Ishikawa (cell line): ENCODE measurements around the gene ATAD5.

ENCODE experiments used
- CEBPB ChIP-seq: IDR thresholded peaks from 2 replicates; pipeline ENCODE4 v1.6.1; 2012
- CREB1 ChIP-seq: IDR thresholded peaks from 2 replicates; pipeline ENCODE4 v1.6.1; 2012; ENCODE audit warnings: low read depth
- EGR1 ChIP-seq: IDR thresholded peaks from 2 replicates; pipeline ENCODE4 v1.6.1; 2012
- EP300 ChIP-seq: IDR thresholded peaks from 2 replicates; pipeline ENCODE4 v1.6.1; 2012; ENCODE audit warnings: borderline replicate concordance
- FOXM1 ChIP-seq: IDR thresholded peaks from 2 replicates; pipeline ENCODE4 v1.6.1; 2012; ENCODE audit warnings: low read depth, borderline replicate concordance
- MAX ChIP-seq: IDR thresholded peaks from 2 replicates; pipeline ENCODE4 v1.6.1; 2012
- NFIC ChIP-seq: IDR thresholded peaks from 2 replicates; pipeline ENCODE4 v1.6.1; 2012
- RAD21 ChIP-seq: IDR thresholded peaks from 2 replicates; pipeline ENCODE4 v1.6.1; 2012; ENCODE audit warnings: low read depth
- REST ChIP-seq: IDR thresholded peaks from 2 replicates; pipeline ENCODE4 v1.6.1; 2012; ENCODE audit warnings: low read depth, mild to moderate bottlenecking
- TAF1 ChIP-seq: IDR thresholded peaks from 2 replicates; pipeline ENCODE4 v1.6.1; 2012; ENCODE audit warnings: low read depth, mild to moderate bottlenecking
- TCF12 ChIP-seq: IDR thresholded peaks from 2 replicates; pipeline ENCODE4 v1.6.1; 2012; ENCODE audit warnings: low read depth
- TEAD4 ChIP-seq: IDR thresholded peaks from 2 replicates; pipeline ENCODE4 v1.6.1; 2012
- USF1 ChIP-seq: IDR thresholded peaks from 2 replicates; pipeline ENCODE4 v1.6.1; 2012
- YY1 ChIP-seq: IDR thresholded peaks from 2 replicates; pipeline ENCODE4 v1.6.1; 2012; ENCODE audit warnings: low read depth
- ZBTB7A ChIP-seq: IDR thresholded peaks from 2 replicates; pipeline ENCODE4 v1.6.1; 2012; ENCODE audit warnings: low read depth

Gene ATAD5

GRCh38 chr17:30913955-30914354 is 82.2 kb downstream of the ATAD5 start:
- TF ChIP-seq CEBPB (no peak), EGR1 (no peak), EP300 (no peak), MAX (no peak), NFIC (no peak), CREB1 (no peak), RAD21 (no peak), TCF12 (no peak), ZBTB7A (no peak), TEAD4 (no peak), FOXM1 (no peak), REST (no peak), YY1 (no peak), USF1 (no peak), TAF1 (no peak)

GRCh38 chr17:30915833-30916611 is 84.3 kb downstream of the ATAD5 start:
- TF ChIP-seq NFIC = no peak
- TF ChIP-seq CEBPB = no peak
- TF ChIP-seq REST = no peak
- TF ChIP-seq YY1 = no peak
- TF ChIP-seq TEAD4 = no peak
- no peak for TF ChIP-seq USF1
- no peak for TF ChIP-seq EP300
- no peak for TF ChIP-seq MAX
- no peak for TF ChIP-seq CREB1
- no peak for TF ChIP-seq ZBTB7A
- TF ChIP-seq EGR1 = no peak
- TF ChIP-seq FOXM1 = no peak

GRCh38 chr17:30917050-30917449 is 85.3 kb downstream of the ATAD5 start:
- TF ChIP-seq RAD21 (no peak), TCF12 (no peak), USF1 (no peak), TEAD4 (no peak), NFIC (no peak), MAX (no peak), CEBPB (no peak), EP300 (no peak), TAF1 (no peak), ZBTB7A (no peak), YY1 (no peak), EGR1 (no peak), REST (no peak), FOXM1 (no peak), CREB1 (no peak)
